ENCODE data around the gene VEGFC.

Gene VEGFC

GRCh38 chr4:176837169-176837895 lies 44.6 kb upstream of the VEGFC start:
- TF ChIP-seq MYC (IDR thresholded peaks at IDR 0.05; ENCODE audit: low read depth, low read length), result no peak
- TF ChIP-seq MAX (IDR thresholded peaks at IDR 0.05; ENCODE audit: low read depth, low read length), result no peak
- no peak for TF ChIP-seq CTCF (IDR thresholded peaks at IDR 0.05; ENCODE audit: low read depth, low read length)
- no peak for TF ChIP-seq POLR2A (IDR thresholded peaks at IDR 0.05; ENCODE audit: extremely low read depth, insufficient read length)
- no peak for DNase-seq (ENCODE audit: low read depth)

GRCh38 chr4:176834531-176834930 lies 41.8 kb upstream of the VEGFC start:
- DNase-seq (ENCODE audit: low read depth), result no peak
- no peak for TF ChIP-seq MYC (IDR thresholded peaks at IDR 0.05; ENCODE audit: low read depth, low read length)
- TF ChIP-seq MAX (IDR thresholded peaks at IDR 0.05; ENCODE audit: low read depth, low read length), result no peak
- no peak for TF ChIP-seq POLR2A (IDR thresholded peaks at IDR 0.05; ENCODE audit: extremely low read depth, insufficient read length)
- no peak for TF ChIP-seq CTCF (IDR thresholded peaks at IDR 0.05; ENCODE audit: low read depth, low read length)
- H3K4me3 ChIP-seq (ENCODE audit: low read depth, low read length), result no peak overlapping the region

More at GRCh38 chr4:176837169-176837895, 44.6 kb upstream of the VEGFC start:
- no peak overlapping the region for H3K4me3 ChIP-seq (ENCODE audit: low read depth, low read length)

GRCh38 chr4:176833400-176834175 lies 40.9 kb upstream of the VEGFC start:
- no peak for DNase-seq (ENCODE audit: low read depth)
- TF ChIP-seq POLR2A (IDR thresholded peaks at IDR 0.05; ENCODE audit: extremely low read depth, insufficient read length), result no peak
- no peak for TF ChIP-seq MAX (IDR thresholded peaks at IDR 0.05; ENCODE audit: low read depth, low read length)
- no peak for TF ChIP-seq CTCF (IDR thresholded peaks at IDR 0.05; ENCODE audit: low read depth, low read length)
- no peak for TF ChIP-seq MYC (IDR thresholded peaks at IDR 0.05; ENCODE audit: low read depth, low read length)
- no peak overlapping the region for H3K4me3 ChIP-seq (ENCODE audit: low read depth, low read length)

- TF ChIP-seq CTCF (IDR thresholded peaks at IDR 0.05; ENCODE audit: low read depth, low read length) (no peak), POLR2A (IDR thresholded peaks at IDR 0.05; ENCODE audit: extremely low read depth, insufficient read length) (no peak), MAX (IDR thresholded peaks at IDR 0.05; ENCODE audit: low read depth, low read length) (no peak), MYC (IDR thresholded peaks at IDR 0.05; ENCODE audit: low read depth, low read length) (no peak)
- DNase-seq (ENCODE audit: low read depth), result no peak
Measured at GRCh38 chr4:176830971-176831370, 38.2 kb upstream of the VEGFC start.

GRCh38 chr4:176825586-176825985 lies 32.9 kb upstream of the VEGFC start:
- TF ChIP-seq POLR2A (IDR thresholded peaks at IDR 0.05; ENCODE audit: extremely low read depth, insufficient read length), result no peak
- TF ChIP-seq MAX (IDR thresholded peaks at IDR 0.05; ENCODE audit: low read depth, low read length), result no peak
- no peak for TF ChIP-seq MYC (IDR thresholded peaks at IDR 0.05; ENCODE audit: low read depth, low read length)
- TF ChIP-seq CTCF (IDR thresholded peaks at IDR 0.05; ENCODE audit: low read depth, low read length), result no peak

More at GRCh38 chr4:176830971-176831370, 38.2 kb upstream of the VEGFC start:
- H3K4me3 ChIP-seq (ENCODE audit: low read depth, low read length), result no peak overlapping the region

More at GRCh38 chr4:176825586-176825985, 32.9 kb upstream of the VEGFC start:
- no peak overlapping the region for H3K4me3 ChIP-seq (ENCODE audit: low read depth, low read length)
- no peak for DNase-seq (ENCODE audit: low read depth)

All from NB4 (cell line).